Esophagus squamous epithelium (tissue), 4 donors: Measurements from ENCODE around the gene PKD1.

Experiments used
- CTCF ChIP-seq, 6 experiments: fragments of 450-650 bp in 4 of 6; fragments of 200-600 bp in 2 of 6; sonication (generic) in 2 of 6; IDR thresholded peaks; one replicate each; pipeline ENCODE4 v1.5.1; 2016 to 2019; ENCODE audit warnings: antibody characterized with exemption in 6 of 6, mild to moderate bottlenecking in 4 of 6, moderate library complexity in 4 of 6
- POLR2A ChIP-seq, 4 donors: fragments of 450-650 bp; IDR thresholded peaks; one replicate each; pipeline ENCODE4 v1.6.1; 2017; ENCODE audit warnings: antibody characterized with exemption in 4 of 4, mild to moderate bottlenecking in 4 of 4, moderate library complexity in 3 of 4

GRCh38 chr16:2143878-2144485 lies 8.3 kb upstream of the PKD1 start:
- TF ChIP-seq POLR2A (IDR thresholded peaks at IDR 0.05) (no peak), CTCF (IDR thresholded peaks at IDR 0.05) (no peak)
